ENCODE data around the gene CAMTA1.
"Not testable (repeated sequence)": the region's sequence is repeated elsewhere in the genome, so short reads cannot be mapped to it uniquely, and the experiment has no call there.

Gene CAMTA1

GRCh38 chr1:7372477-7373120, 587.3 kb downstream of the CAMTA1 start:
- DNase-seq (ENCODE audit: low read depth): no peak

GRCh38 chr1:7373251-7373650, 588.0 kb downstream of the CAMTA1 start:
- DNase-seq (ENCODE audit: low read depth): no peak

- no peak for DNase-seq (ENCODE audit: low read depth)
These were observed 588.8 kb downstream of the CAMTA1 start for GRCh38 chr1:7373876-7374562.

- DNase-seq (ENCODE audit: low read depth): no peak
These were observed 589.4 kb downstream of the CAMTA1 start for GRCh38 chr1:7374563-7375160.

GRCh38 chr1:7375329-7375728, 590.1 kb downstream of the CAMTA1 start:
- no peak for DNase-seq (ENCODE audit: low read depth)

GRCh38 chr1:7375781-7376660, 590.8 kb downstream of the CAMTA1 start:
- DNase-seq (ENCODE audit: low read depth): no peak

GRCh38 chr1:7376676-7377075, 591.4 kb downstream of the CAMTA1 start:
- no peak for DNase-seq (ENCODE audit: low read depth)

GRCh38 chr1:7378346-7379130, 593.3 kb downstream of the CAMTA1 start:
- no peak for DNase-seq (ENCODE audit: low read depth)

GRCh38 chr1:7379441-7379971, 594.3 kb downstream of the CAMTA1 start:
- no peak for DNase-seq (ENCODE audit: low read depth)

- not testable (repeated sequence) for DNase-seq (ENCODE audit: low read depth)
These were observed 594.8 kb downstream of the CAMTA1 start for GRCh38 chr1:7380068-7380467.

GRCh38 chr1:7380712-7381111, 595.5 kb downstream of the CAMTA1 start:
- no peak for DNase-seq (ENCODE audit: low read depth)

- DNase-seq (ENCODE audit: low read depth): not testable (repeated sequence)
These were observed 596.5 kb downstream of the CAMTA1 start for GRCh38 chr1:7381729-7382128.

GRCh38 chr1:7382971-7383370, 597.7 kb downstream of the CAMTA1 start:
- no peak for DNase-seq (ENCODE audit: low read depth)

GRCh38 chr1:7383671-7384520, 598.6 kb downstream of the CAMTA1 start:
- DNase-seq (ENCODE audit: low read depth): no peak

GRCh38 chr1:7384679-7385078, 599.4 kb downstream of the CAMTA1 start:
- DNase-seq (ENCODE audit: low read depth): no peak

- no peak for DNase-seq (ENCODE audit: low read depth)
These were observed 600.4 kb downstream of the CAMTA1 start for GRCh38 chr1:7385471-7386225.

GRCh38 chr1:7386226-7387052, 601.2 kb downstream of the CAMTA1 start:
- no peak for DNase-seq (ENCODE audit: low read depth)

- no peak for DNase-seq (ENCODE audit: low read depth)
These were observed 602.0 kb downstream of the CAMTA1 start for GRCh38 chr1:7387053-7387927.
